Measurements from ENCODE around the gene HDHD3.
"Not testable (repeated sequence)": the region's sequence is repeated elsewhere in the genome, so short reads cannot be mapped to it uniquely, and the experiment has no call there.

DNA sequence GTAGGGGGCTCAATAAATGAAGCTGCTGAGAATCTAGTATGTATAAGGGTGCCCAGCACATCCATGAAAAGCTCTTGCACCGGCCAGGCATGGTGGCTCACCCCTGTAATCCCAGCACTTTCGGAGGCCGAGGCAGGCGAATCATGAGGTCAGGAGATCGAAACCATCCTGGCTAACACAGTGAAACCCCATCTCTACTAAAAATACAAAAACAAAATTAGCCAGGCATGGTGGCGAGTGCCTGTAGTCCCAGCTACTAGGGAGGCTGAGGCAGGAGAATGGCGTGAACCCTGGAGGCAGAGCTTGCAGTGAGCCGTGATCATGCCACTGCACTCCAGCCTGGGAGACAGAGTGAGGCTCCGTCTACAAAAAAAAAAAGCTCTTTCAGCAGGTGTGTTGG lies 29.6 kb upstream of the HDHD3 start:
- not testable (repeated sequence) for TF ChIP-seq CTCF (optimal IDR thresholded peaks at IDR 0.05 in 1 of 3, IDR thresholded peaks at IDR 0.05 in 1 of 3, conservative IDR thresholded peaks at IDR 0.05 in 1 of 3; ENCODE audit: extremely low read depth in 1 of 3, insufficient read depth in 2 of 3, low read length in 3 of 3); EZH2 (IDR thresholded peaks at IDR 0.05; ENCODE audit: low read length)
